ENCODE data around the gene DNAH6. TPM values are rescaled to one million over a fixed set of nuclear protein-coding genes. Genes with fewer than 3 reads are reported as not detected.

Gene DNAH6
- total RNA-seq, 1 experiment from 2014 or later: 0.26 TPM

DNA sequence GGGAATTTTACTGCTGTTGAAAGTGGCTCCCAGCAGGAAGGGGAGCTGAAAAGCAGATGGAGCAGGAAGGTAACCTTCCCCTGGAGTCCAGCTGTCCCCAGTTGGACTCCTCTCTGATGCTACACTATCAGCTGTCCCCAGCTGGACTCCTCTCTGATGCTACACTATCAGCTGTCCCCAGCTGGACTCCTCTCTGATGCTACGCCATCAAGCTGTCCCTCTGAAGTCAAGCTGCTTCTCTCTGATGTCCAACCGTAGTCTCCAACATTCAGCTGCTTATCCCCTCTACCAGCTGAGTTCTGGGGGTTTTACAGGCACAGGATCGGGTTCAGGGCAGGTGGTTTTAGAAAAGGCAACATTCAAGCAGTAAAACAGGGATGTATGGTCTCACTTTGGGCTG, 37.4 kb upstream of the DNAH6 start:
- peaks cover 8% of the 10 kb centered on the region for H3K9me3 ChIP-seq (ENCODE audit: control insufficient read depth, low read depth, low read length)
- H2AFZ ChIP-seq (ENCODE audit: low read length): no peak overlapping the region
- no peak overlapping the region for H3K14ac ChIP-seq (ENCODE audit: insufficient read depth, low read length)
- H4K5ac ChIP-seq (ENCODE audit: insufficient read length, low read depth, low read length): no peak overlapping the region
- H3K4me1 ChIP-seq (ENCODE audit: insufficient read depth, low read length): no peaks in the 10 kb centered on the region
- H3K9ac ChIP-seq (ENCODE audit: extremely low read depth, insufficient read length, low read length): no peak overlapping the region
- H2BK5ac ChIP-seq (ENCODE audit: insufficient read length, low read length): no peak overlapping the region
- H3K27ac ChIP-seq (ENCODE audit: insufficient read length, low read depth, low read length): no peak overlapping the region
- no peak overlapping the region for H3K56ac ChIP-seq (ENCODE audit: insufficient read length, low read depth, low read length)
- H3K9me3 Mint-ChIP-seq: peaks cover 27 to 30% of the 10 kb centered on the region in 2 experiments
- no peaks in the 10 kb centered on the region for H4K20me1 ChIP-seq (ENCODE audit: control insufficient read depth, insufficient read depth, insufficient read length)
- H3K18ac ChIP-seq (ENCODE audit: insufficient read length, low read depth, low read length): no peak overlapping the region
- H3T11ph ChIP-seq (ENCODE audit: low read length): no peak overlapping the region
- H3K4ac ChIP-seq (ENCODE audit: low read depth, low read length): no peak overlapping the region
- no peak overlapping the region for H4K8ac ChIP-seq (replicated peaks; ENCODE audit: insufficient read length, low read depth, low read length)
- no CpG with 5 or more reads among the region's 3 CpGs for WGBS (ENCODE audit: extremely low coverage, insufficient read length, low lambda C conversion rate)
- H3K27ac Mint-ChIP-seq: no peak overlapping the region
- no peak overlapping the region for H2BK20ac ChIP-seq (ENCODE audit: low read depth, low read length, poor library complexity, severe bottlenecking)
- H2AK5ac ChIP-seq (ENCODE audit: insufficient read length, low read length): no peak overlapping the region
- no peak overlapping the region for H2BK120ac ChIP-seq (ENCODE audit: low read depth, low read length, poor library complexity, severe bottlenecking)
- TF ChIP-seq, protein P1, sequence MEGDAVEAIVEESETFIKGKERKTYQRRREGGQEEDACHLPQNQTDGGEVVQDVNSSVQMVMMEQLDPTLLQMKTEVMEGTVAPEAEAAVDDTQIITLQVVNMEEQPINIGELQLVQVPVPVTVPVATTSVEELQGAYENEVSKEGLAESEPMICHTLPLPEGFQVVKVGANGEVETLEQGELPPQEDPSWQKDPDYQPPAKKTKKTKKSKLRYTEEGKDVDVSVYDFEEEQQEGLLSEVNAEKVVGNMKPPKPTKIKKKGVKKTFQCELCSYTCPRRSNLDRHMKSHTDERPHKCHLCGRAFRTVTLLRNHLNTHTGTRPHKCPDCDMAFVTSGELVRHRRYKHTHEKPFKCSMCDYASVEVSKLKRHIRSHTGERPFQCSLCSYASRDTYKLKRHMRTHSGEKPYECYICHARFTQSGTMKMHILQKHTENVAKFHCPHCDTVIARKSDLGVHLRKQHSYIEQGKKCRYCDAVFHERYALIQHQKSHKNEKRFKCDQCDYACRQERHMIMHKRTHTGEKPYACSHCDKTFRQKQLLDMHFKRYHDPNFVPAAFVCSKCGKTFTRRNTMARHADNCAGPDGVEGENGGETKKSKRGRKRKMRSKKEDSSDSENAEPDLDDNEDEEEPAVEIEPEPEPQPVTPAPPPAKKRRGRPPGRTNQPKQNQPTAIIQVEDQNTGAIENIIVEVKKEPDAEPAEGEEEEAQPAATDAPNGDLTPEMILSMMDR (conservative IDR thresholded peaks at IDR 0.05): no peak
- DNase-seq: no peak
- H3K4me1 Mint-ChIP-seq: no peaks in the 10 kb centered on the region
- no peak overlapping the region for H3K23ac ChIP-seq (ENCODE audit: insufficient read length, low read depth, low read length)
- H4K91ac ChIP-seq (ENCODE audit: insufficient read length, low read depth, low read length): no peak overlapping the region
- no peaks in the 10 kb centered on the region for H3K79me1 ChIP-seq (ENCODE audit: insufficient read depth, low read depth, low read length, poor library complexity, severe bottlenecking)
- no peak overlapping the region for H3K4me2 ChIP-seq (ENCODE audit: insufficient read depth, insufficient read length, low read length)
- no peak overlapping the region for H2BK15ac ChIP-seq (ENCODE audit: low read depth, low read length)
- no peak overlapping the region for H3K4me3 Mint-ChIP-seq
- no peaks in the 10 kb centered on the region for H3K23me2 ChIP-seq (ENCODE audit: insufficient read length, low read depth, low read length, poor library complexity, severe bottlenecking)
- H3K36me3 Mint-ChIP-seq (ENCODE audit: insufficient read depth in 1 of 3, low read depth in 3 of 3): peaks cover 5 to 19% (median 17%) of the 10 kb centered on the region in 3 experiments; a peak in 5 of 7 replicates
- H2BK12ac ChIP-seq (ENCODE audit: insufficient read length, low read depth, low read length): no peak overlapping the region
- no peaks in the 10 kb centered on the region for H3K79me2 ChIP-seq (ENCODE audit: insufficient read depth, low read length)
- no peaks in the 10 kb centered on the region for H3K27me3 ChIP-seq (ENCODE audit: insufficient read depth, low read length)
- H3K27me3 Mint-ChIP-seq (ENCODE audit: low read depth): peaks cover 5% of the 10 kb centered on the region
